HCT116 (cell line): Measurements from ENCODE around the gene TPPP3. TPM values are rescaled to one million over a fixed set of nuclear protein-coding genes. Genes with fewer than 3 reads are reported as not detected.

Experiments
- ATAC-seq: fragments of 200-7000 bp; cut with Tn5 transposase; 2 replicates; pipeline ENCODE4 v1.9.1; 2020; ENCODE audit warnings: mild to moderate bottlenecking, moderate library complexity
- BruUV-seq: library from RNA; stranded (reverse); fragments of 400-500 nt; replicated peaks from 2 replicates; lab custom pipeline; 2021; lab: Mats Ljungman, UMichigan
- CTCF ChIA-PET: fragments of 300-600 bp; sonication (Branson Sonifier 250); formaldehyde crosslinking; loops from one replicate; lab custom pipeline; 2021; ENCODE audit warnings: antibody characterized with exemption; lab: Charles Lee
- POLR2A ChIA-PET: fragments of 300-600, 350-600 bp; sonication (Branson Sonifier 250); formaldehyde crosslinking; loops from one replicate; lab custom pipeline; 2021; ENCODE audit warnings: antibody characterized with exemption; lab: Charles Lee
- RAD21 ChIA-PET, 2 experiments: fragments of 300-600 bp; sonication (Branson Sonifier 250); formaldehyde crosslinking; loops; one replicate each; lab custom pipeline; 2023; ENCODE audit warnings: low total read pairs in 2 of 2; ENCODE audit not compliant: uncharacterized antibody in 2 of 2, unreplicated experiment in 2 of 2, low non-redundant PET in 1 of 2; lab: Charles Lee
- DNase-seq: peaks from one replicate; pipeline ENCODE4 v3.0.0-alpha.2; 2010; ENCODE audit warnings: low read depth, low spot score
- H2AFZ ChIP-seq: fragments of 200-600 bp; shearing (Covaris generic), sonication (generic); 2 replicates; pipeline ENCODE4 v1.6.1; 2017; ENCODE audit warnings: low read depth, mixed run types, mixed read lengths, antibody characterized with exemption, low read length; ENCODE audit not compliant: poor library complexity, severe bottlenecking
- H3K27ac ChIP-seq: 2 replicates; pipeline ENCODE4 v1.5.1; 2012; ENCODE audit warnings: low read depth, low read length
- H3K27me3 ChIP-seq: fragments of 200-600 bp; sonication (generic); 2 replicates; pipeline ENCODE4 v1.6.1; 2016; ENCODE audit warnings: mixed run types, low read length, mixed read lengths; ENCODE audit not compliant: insufficient read depth
- H3K36me3 ChIP-seq, 2 experiments: fragments of 200-500 bp in 1 of 2; fragments of 200-600 bp in 1 of 2; sonication (Bioruptor generic) in 1 of 2; sonication (generic) in 1 of 2; 2 replicates each; pipeline versions ENCODE4 v1.5.1 to v1.6.1; 2014 to 2016; ENCODE audit warnings: low read length in 2 of 2, inconsistent platforms in 1 of 2, mixed read lengths in 1 of 2, mixed run types in 1 of 2; ENCODE audit not compliant: insufficient read depth in 2 of 2, control insufficient read depth in 1 of 2
- H3K4me1 ChIP-seq, 2 experiments: fragments of 200-600 bp in 1 of 2; sonication (generic) in 1 of 2; 2 replicates each; pipeline versions ENCODE4 v1.5.1 to v1.6.1; 2012 to 2017; ENCODE audit warnings: low read length in 2 of 2, inconsistent platforms in 1 of 2, mild to moderate bottlenecking in 1 of 2, mixed read lengths in 1 of 2, mixed run types in 1 of 2, moderate library complexity in 1 of 2; ENCODE audit not compliant: insufficient read depth in 2 of 2, control insufficient read depth in 1 of 2
- H3K4me2 ChIP-seq: fragments of 200-600 bp; sonication (generic); 2 replicates; pipeline ENCODE4 v1.6.1; 2017; ENCODE audit warnings: mixed run types, low read length, mixed read lengths
- H3K4me3 ChIP-seq, 2 experiments: fragments of 200-600 bp in 1 of 2; sonication (generic) in 1 of 2; replicated peaks in 1 of 2; 2 replicates each; pipeline ENCODE4 v1.5.1; 2011 to 2016; ENCODE audit warnings: low read length in 2 of 2, control low read depth in 1 of 2, low read depth in 1 of 2, mild to moderate bottlenecking in 1 of 2, mixed read lengths in 1 of 2, mixed run types in 1 of 2
- H3K79me2 ChIP-seq: fragments of 200-600 bp; sonication (generic); 2 replicates; pipeline ENCODE4 v1.6.1; 2017; ENCODE audit warnings: mild to moderate bottlenecking, mixed run types, low read length, moderate library complexity, mixed read lengths; ENCODE audit not compliant: insufficient read depth
- H3K9ac ChIP-seq: fragments of 200-600 bp; sonication (generic); 2 replicates; pipeline ENCODE4 v1.6.1; 2016; ENCODE audit warnings: low read length, mixed read lengths
- H3K9me2 ChIP-seq: fragments of 200-600 bp; sonication (generic), shearing (Covaris generic); 2 replicates; pipeline ENCODE4 v1.6.1; 2017; ENCODE audit warnings: mixed run types, mild to moderate bottlenecking, moderate library complexity; ENCODE audit not compliant: insufficient read depth
- H3K9me3 ChIP-seq, 2 experiments: fragments of 200-500 bp in 1 of 2; fragments of 200-600 bp in 1 of 2; sonication (Bioruptor generic) in 1 of 2; sonication (generic) in 1 of 2; 2 replicates each; pipeline ENCODE4 v1.6.1; 2014 to 2017; ENCODE audit warnings: low read length in 2 of 2, mixed read lengths in 2 of 2, inconsistent platforms in 1 of 2, low read depth in 1 of 2, mild to moderate bottlenecking in 1 of 2, mixed run types in 1 of 2, moderate library complexity in 1 of 2; ENCODE audit not compliant: control insufficient read depth in 1 of 2, insufficient read depth in 1 of 2
- H4K20me1 ChIP-seq: fragments of 200-600 bp; sonication (generic), shearing (Covaris generic); 2 replicates; pipeline ENCODE4 v1.6.1; 2017; ENCODE audit warnings: mixed run types, mild to moderate bottlenecking, moderate library complexity; ENCODE audit not compliant: insufficient read depth
- CBX3 ChIP-seq: IDR thresholded peaks from 2 replicates; pipeline ENCODE4 v1.6.1; 2012; ENCODE audit warnings: low read depth
- CEBPB ChIP-seq: IDR thresholded peaks from 2 replicates; pipeline ENCODE4 v1.6.1; 2012; ENCODE audit warnings: low read depth
- EZH2 ChIP-seq: fragments of 200-600 bp; sonication (generic); IDR thresholded peaks from 2 replicates; pipeline ENCODE4 v1.6.1; 2017; ENCODE audit warnings: antibody characterized with exemption, mixed run types
- FOSL1 ChIP-seq: IDR thresholded peaks from 2 replicates; pipeline ENCODE4 v1.6.1; 2012; ENCODE audit warnings: low read depth
- RAD21 ChIP-seq: IDR thresholded peaks from 2 replicates; pipeline ENCODE4 v1.6.1; 2012; ENCODE audit warnings: low read depth, mild to moderate bottlenecking
- SP1 ChIP-seq: IDR thresholded peaks from 2 replicates; pipeline ENCODE4 v1.6.1; 2012; ENCODE audit warnings: low read depth
- SRF ChIP-seq: IDR thresholded peaks from 2 replicates; pipeline ENCODE4 v1.6.1; 2012; ENCODE audit warnings: low read depth
- TCF7L2 ChIP-seq: IDR thresholded peaks from 2 replicates; pipeline ENCODE4 v1.7.0; 2011; ENCODE audit warnings: borderline replicate concordance, inconsistent platforms; ENCODE audit not compliant: insufficient read depth, insufficient read length; ENCODE audit errors: extremely low read depth
- YY1 ChIP-seq: IDR thresholded peaks from 2 replicates; pipeline ENCODE4 v1.6.1; 2011; ENCODE audit warnings: low read length, low read depth, moderate library complexity, mild to moderate bottlenecking; ENCODE audit not compliant: insufficient replicate concordance; ENCODE audit errors: extremely low read depth
- ZNF274 ChIP-seq: fragments of 200-500 bp; sonication (Bioruptor generic); IDR thresholded peaks from 2 replicates; pipeline ENCODE4 v1.6.1; 2014; ENCODE audit warnings: mild to moderate bottlenecking, low read depth, low read length, inconsistent platforms
- intact Hi-C: fragments of 100-400 bp; cut with micrococcal nuclease; formaldehyde crosslinking; loops from 2 replicates; pipeline ENCODE4 v1.10.0; 2022
- total RNA-seq: library from RNA; stranded (reverse); gene quantifications from one replicate; pipeline ENCODE4 v1.2.1, GENCODE V29; 2021; ENCODE audit not compliant: unreplicated experiment
- TF ChIP-seq, protein P1 (sequence below): IDR thresholded peaks from 2 replicates; pipeline ENCODE4 v1.6.1; 2012; ENCODE audit warnings: low read depth
- TF ChIP-seq, protein P2 (sequence below): IDR thresholded peaks from 2 replicates; pipeline ENCODE4 v1.6.1; 2012
- TF ChIP-seq, protein P3 (sequence below): IDR thresholded peaks from 2 replicates; pipeline ENCODE4 v1.6.1; 2011; ENCODE audit warnings: mild to moderate bottlenecking, low read length, moderate library complexity; ENCODE audit not compliant: insufficient replicate concordance; ENCODE audit errors: extremely low read depth

Gene TPPP3
- total RNA-seq, 1 experiment from 2014 or later, result 1.2 TPM

DNA sequence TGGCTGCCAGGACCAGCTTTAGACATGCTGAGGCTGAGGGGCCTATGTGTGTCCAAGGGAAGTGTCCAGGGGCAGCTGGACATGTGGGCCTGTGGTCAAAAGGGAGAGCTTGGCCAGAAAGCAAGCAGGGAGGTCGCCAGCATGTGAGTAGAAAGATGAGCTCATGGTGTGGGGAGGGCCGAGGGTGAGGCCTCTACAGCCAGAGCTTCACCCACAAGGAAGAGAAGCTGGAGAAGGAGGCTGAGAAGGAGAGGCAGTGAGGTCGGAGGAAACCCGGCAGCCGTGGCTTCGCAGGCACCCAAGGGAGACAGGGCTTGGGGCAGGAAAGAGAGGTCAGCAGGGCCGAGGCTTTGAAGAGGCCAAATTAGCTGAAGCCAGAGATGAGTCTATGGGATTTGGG, 33.7 kb upstream of the TPPP3 start:
- no peaks in the 10 kb centered on the region for H4K20me1 ChIP-seq
- DNase-seq, result no peak
- H3K9me2 ChIP-seq, result no peaks in the 10 kb centered on the region
- ATAC-seq, result no peak
- no peaks in the 10 kb centered on the region for H3K27me3 ChIP-seq
- CTCF ChIA-PET, result interaction anchor here (1.4 to 3.7 kb wide), 3 partner anchors 20 to 53 kb away, joined by 3 to 41 read pairs (median 16); no protein-coding TSS in a partner anchor
- no peak overlapping the region for H3K4me2 ChIP-seq
- intact Hi-C loops, result no loop called here
- no peak overlapping the region for H3K4me3 ChIP-seq
- H3K4me1 ChIP-seq, result peaks cover 3 to 36% of the 10 kb centered on the region in 2 experiments; a peak in 3 of 4 replicates
- no TSS peak for BruUV-seq
- H3K36me3 ChIP-seq, result no peaks in the 10 kb centered on the region
- no peak overlapping the region for H3K27ac ChIP-seq
- TF ChIP-seq, protein P1, sequence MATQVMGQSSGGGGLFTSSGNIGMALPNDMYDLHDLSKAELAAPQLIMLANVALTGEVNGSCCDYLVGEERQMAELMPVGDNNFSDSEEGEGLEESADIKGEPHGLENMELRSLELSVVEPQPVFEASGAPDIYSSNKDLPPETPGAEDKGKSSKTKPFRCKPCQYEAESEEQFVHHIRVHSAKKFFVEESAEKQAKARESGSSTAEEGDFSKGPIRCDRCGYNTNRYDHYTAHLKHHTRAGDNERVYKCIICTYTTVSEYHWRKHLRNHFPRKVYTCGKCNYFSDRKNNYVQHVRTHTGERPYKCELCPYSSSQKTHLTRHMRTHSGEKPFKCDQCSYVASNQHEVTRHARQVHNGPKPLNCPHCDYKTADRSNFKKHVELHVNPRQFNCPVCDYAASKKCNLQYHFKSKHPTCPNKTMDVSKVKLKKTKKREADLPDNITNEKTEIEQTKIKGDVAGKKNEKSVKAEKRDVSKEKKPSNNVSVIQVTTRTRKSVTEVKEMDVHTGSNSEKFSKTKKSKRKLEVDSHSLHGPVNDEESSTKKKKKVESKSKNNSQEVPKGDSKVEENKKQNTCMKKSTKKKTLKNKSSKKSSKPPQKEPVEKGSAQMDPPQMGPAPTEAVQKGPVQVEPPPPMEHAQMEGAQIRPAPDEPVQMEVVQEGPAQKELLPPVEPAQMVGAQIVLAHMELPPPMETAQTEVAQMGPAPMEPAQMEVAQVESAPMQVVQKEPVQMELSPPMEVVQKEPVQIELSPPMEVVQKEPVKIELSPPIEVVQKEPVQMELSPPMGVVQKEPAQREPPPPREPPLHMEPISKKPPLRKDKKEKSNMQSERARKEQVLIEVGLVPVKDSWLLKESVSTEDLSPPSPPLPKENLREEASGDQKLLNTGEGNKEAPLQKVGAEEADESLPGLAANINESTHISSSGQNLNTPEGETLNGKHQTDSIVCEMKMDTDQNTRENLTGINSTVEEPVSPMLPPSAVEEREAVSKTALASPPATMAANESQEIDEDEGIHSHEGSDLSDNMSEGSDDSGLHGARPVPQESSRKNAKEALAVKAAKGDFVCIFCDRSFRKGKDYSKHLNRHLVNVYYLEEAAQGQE, result no peak
- TF ChIP-seq, protein P2, sequence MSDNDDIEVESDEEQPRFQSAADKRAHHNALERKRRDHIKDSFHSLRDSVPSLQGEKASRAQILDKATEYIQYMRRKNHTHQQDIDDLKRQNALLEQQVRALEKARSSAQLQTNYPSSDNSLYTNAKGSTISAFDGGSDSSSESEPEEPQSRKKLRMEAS, result no peak
- no peak for TF ChIP-seq RAD21
- TF ChIP-seq, protein P3, sequence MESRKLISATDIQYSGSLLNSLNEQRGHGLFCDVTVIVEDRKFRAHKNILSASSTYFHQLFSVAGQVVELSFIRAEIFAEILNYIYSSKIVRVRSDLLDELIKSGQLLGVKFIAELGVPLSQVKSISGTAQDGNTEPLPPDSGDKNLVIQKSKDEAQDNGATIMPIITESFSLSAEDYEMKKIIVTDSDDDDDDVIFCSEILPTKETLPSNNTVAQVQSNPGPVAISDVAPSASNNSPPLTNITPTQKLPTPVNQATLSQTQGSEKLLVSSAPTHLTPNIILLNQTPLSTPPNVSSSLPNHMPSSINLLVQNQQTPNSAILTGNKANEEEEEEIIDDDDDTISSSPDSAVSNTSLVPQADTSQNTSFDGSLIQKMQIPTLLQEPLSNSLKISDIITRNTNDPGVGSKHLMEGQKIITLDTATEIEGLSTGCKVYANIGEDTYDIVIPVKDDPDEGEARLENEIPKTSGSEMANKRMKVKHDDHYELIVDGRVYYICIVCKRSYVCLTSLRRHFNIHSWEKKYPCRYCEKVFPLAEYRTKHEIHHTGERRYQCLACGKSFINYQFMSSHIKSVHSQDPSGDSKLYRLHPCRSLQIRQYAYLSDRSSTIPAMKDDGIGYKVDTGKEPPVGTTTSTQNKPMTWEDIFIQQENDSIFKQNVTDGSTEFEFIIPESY, result no peak
- TF ChIP-seq CBX3, result no peak
- TF ChIP-seq YY1, result no peak
- TF ChIP-seq TCF7L2, result no peak
- TF ChIP-seq CEBPB, result no peak
- no peak for TF ChIP-seq FOSL1
- TF ChIP-seq EZH2, result no peak
- no peak for TF ChIP-seq SP1
- no peak for TF ChIP-seq SRF
- TF ChIP-seq ZNF274, result no peak
- TF ChIP-seq, all 23 proteins: peak for 0
- POLR2A ChIA-PET, result no interaction called here
- H3K9ac ChIP-seq, result no peak overlapping the region
- no peak overlapping the region for H2AFZ ChIP-seq
- no peaks in the 10 kb centered on the region for H3K9me3 ChIP-seq
- no peaks in the 10 kb centered on the region for H3K79me2 ChIP-seq
- RAD21 ChIA-PET, result no interaction called here
